C4-2B (cell line): ENCODE results near the gene SLC7A9.

Source experiments
- H3K27ac ChIP-seq: fragments of 450-650 bp; 2 replicates; pipeline ENCODE4 v1.5.1; 2017
- CTCF ChIP-seq: fragments of 450-650 bp; conservative IDR thresholded peaks from 2 replicates; pipeline ENCODE4 v1.5.1; 2017; ENCODE audit warnings: mild to moderate bottlenecking
- ZFX ChIP-seq: fragments of 450-650 bp; IDR thresholded peaks from 2 replicates; pipeline ENCODE4 v1.6.1; 2017

The SLC7A9 gene

GRCh38 chr19:32828643-32829344 lies 40.8 kb downstream of the SLC7A9 start:
- TF ChIP-seq CTCF (no peak), ZFX (no peak)
- no peak overlapping the region for H3K27ac ChIP-seq

GRCh38 chr19:32828139-32828538 lies 41.4 kb downstream of the SLC7A9 start:
- TF ChIP-seq ZFX (no peak), CTCF (no peak)
- H3K27ac ChIP-seq, result no peak overlapping the region

- H3K27ac ChIP-seq, result no peak overlapping the region
- no peak for TF ChIP-seq CTCF
- TF ChIP-seq ZFX, result no peak
Measured at GRCh38 chr19:32824916-32825608, 44.5 kb downstream of the SLC7A9 start.

GRCh38 chr19:32824191-32824751 lies 45.3 kb downstream of the SLC7A9 start:
- no peak overlapping the region for H3K27ac ChIP-seq
- TF ChIP-seq CTCF (no peak), ZFX (no peak)

- TF ChIP-seq CTCF (no peak), ZFX (no peak)
- no peak overlapping the region for H3K27ac ChIP-seq
Measured at GRCh38 chr19:32823747-32824102, 45.8 kb downstream of the SLC7A9 start.

- no peak overlapping the region for H3K27ac ChIP-seq
- TF ChIP-seq CTCF (no peak), ZFX (no peak)
Measured at GRCh38 chr19:32822916-32823746, 46.4 kb downstream of the SLC7A9 start.
